ENCODE results near the gene FBXL16.
A peak's percentile ranks its signal among the peaks of the same experiment; 100 is the strongest.

FBXL16 gene

GRCh38 chr16:674968-675883 lies 30.4 kb downstream of the FBXL16 start, which contains the start of gene RHBDL1:
Gene RHBDL1 (plus strand): TSS chr16:675671. CDS start chr16:675791, 120 bp downstream.
- H3K27me3 ChIP-seq (ENCODE audit: control insufficient read depth in 3 of 3, insufficient read depth in 3 of 3, low read depth in 1 of 3, low read length in 3 of 3) = peaks cover 0 to 14% (median 0%) of the 10 kb centered on the region in 3 experiments
- peaks cover 0 to 10% of the 10 kb centered on the region in 2 donors for H3K4me1 ChIP-seq (ENCODE audit: control insufficient read depth in 2 of 2, insufficient read depth in 1 of 2, low read depth in 1 of 2, low read length in 2 of 2)
- H3K9me3 ChIP-seq (replicated peaks in 1 of 2; ENCODE audit: control insufficient read depth in 2 of 2, insufficient read depth in 1 of 2, low read depth in 1 of 2, low read length in 2 of 2) = no peaks in the 10 kb centered on the region
- DNase-seq (ENCODE audit: low spot score) = no peak
- whole genome bisulfite sequencing, 2 donors (ENCODE audit: extremely low coverage in 2 of 2, insufficient read length in 2 of 2, insufficient replicate concordance in 1 of 2) = no CpG with 5 or more reads among the region's 73 CpGs
- peak within 1 kb of the TSS in 1 of 2 donors; percentile 73 for H3K4me3 ChIP-seq (ENCODE audit: low read length in 2 of 2)
- peak within 1 kb of the TSS; percentile 31 for H2BK120ac ChIP-seq (ENCODE audit: low read depth, low read length)
- no peak within 1 kb of the TSS for H3K27ac ChIP-seq (replicated peaks; ENCODE audit: low read length)
- H2AFZ ChIP-seq (ENCODE audit: low read length) = no peak within 1 kb of the TSS
- H3K9ac ChIP-seq (ENCODE audit: low read depth, low read length, poor library complexity) = peak within 1 kb of the TSS; percentile 84
- peak within 1 kb of the TSS; percentile 95 for H3K4ac ChIP-seq (ENCODE audit: low read length)
- H2BK12ac ChIP-seq (ENCODE audit: low read length) = no peak within 1 kb of the TSS
- peak within 1 kb of the TSS; percentile 97 for H3K23ac ChIP-seq (ENCODE audit: low read depth, low read length, poor library complexity)
- H4K91ac ChIP-seq (ENCODE audit: low read depth, low read length, poor library complexity) = no peak within 1 kb of the TSS
- H3K79me1 ChIP-seq (ENCODE audit: low read depth, low read length) = peaks cover 12% of the 10 kb centered on the region
- peak within 1 kb of the TSS; percentile 91 for H3K18ac ChIP-seq (ENCODE audit: low read length)
- peak within 1 kb of the TSS; percentile 65 for H4K8ac ChIP-seq (ENCODE audit: low read depth, low read length)
- peak within 1 kb of the TSS; percentile 71 for H3K4me2 ChIP-seq (ENCODE audit: insufficient read depth, low read length, poor library complexity, severe bottlenecking)
- H2BK5ac ChIP-seq (ENCODE audit: low read length) = no peak within 1 kb of the TSS
- H3K36me3 ChIP-seq (replicated peaks in 1 of 2; ENCODE audit: control insufficient read depth in 2 of 2, insufficient read depth in 2 of 2, low read length in 2 of 2) = peaks cover 28 to 44% of the 10 kb centered on the region in 2 donors
- peak within 1 kb of the TSS; percentile 3 for H2BK15ac ChIP-seq (ENCODE audit: low read length)
- H3K14ac ChIP-seq (ENCODE audit: low read length) = peak within 1 kb of the TSS; percentile 94
- peak within 1 kb of the TSS; percentile 82 for H2AK5ac ChIP-seq (ENCODE audit: low read depth, low read length)

DNA sequence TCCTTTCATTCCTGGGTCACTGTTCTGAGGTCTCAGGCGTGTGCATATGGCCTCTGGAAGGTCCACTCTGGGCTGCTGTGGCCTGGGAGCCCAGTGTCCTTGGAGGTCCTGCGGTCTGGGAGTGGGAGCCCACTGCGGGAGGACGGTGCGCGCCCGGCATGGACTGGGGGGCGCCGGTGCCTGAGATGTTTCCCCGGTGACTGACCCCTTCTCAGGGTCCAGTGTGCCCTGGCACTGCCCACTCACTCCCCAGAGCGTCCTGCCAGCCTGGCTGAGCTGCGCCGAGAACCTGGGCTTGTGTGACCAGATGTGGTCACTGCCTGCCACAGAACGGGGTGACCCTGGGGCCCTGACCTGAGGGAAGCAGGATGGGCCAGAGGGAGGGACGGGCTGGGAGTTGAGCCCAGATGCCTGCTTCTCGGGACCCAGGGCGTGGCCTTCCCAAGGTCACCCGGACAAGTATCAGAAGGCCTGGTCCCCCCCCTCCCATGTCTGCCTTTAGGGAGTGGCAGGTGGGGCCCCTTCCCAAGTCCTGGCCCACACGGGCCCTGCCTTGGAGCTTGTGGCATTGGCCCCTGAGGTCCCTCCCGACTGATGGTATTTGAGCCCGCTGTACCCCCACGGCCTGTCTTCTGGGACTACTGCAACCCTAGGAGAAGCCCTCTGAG lies 31.3 kb downstream of the FBXL16 start:
- H3K4ac ChIP-seq (ENCODE audit: low read length) = no peak overlapping the region
- peak overlapping the region; percentile 41 for H2BK12ac ChIP-seq (ENCODE audit: low read length)
- no peak overlapping the region for H3K14ac ChIP-seq (ENCODE audit: low read length)
- no peaks in the 10 kb centered on the region for H3K9me3 ChIP-seq (replicated peaks in 1 of 2; ENCODE audit: control insufficient read depth in 2 of 2, insufficient read depth in 1 of 2, low read depth in 1 of 2, low read length in 2 of 2)
- H4K8ac ChIP-seq (ENCODE audit: low read depth, low read length) = no peak overlapping the region
- H3K18ac ChIP-seq (ENCODE audit: low read length) = no peak overlapping the region
- H3K27me3 ChIP-seq (ENCODE audit: control insufficient read depth in 3 of 3, insufficient read depth in 3 of 3, low read depth in 1 of 3, low read length in 3 of 3) = peaks cover 0 to 14% (median 0%) of the 10 kb centered on the region in 3 experiments
- peak overlapping the region; percentile 82 for H2AK5ac ChIP-seq (ENCODE audit: low read depth, low read length)
- no peak overlapping the region for H2BK5ac ChIP-seq (ENCODE audit: low read length)
- H2AFZ ChIP-seq (ENCODE audit: low read length) = no peak overlapping the region
- WGBS, 2 donors (ENCODE audit: extremely low coverage in 2 of 2, insufficient read length in 2 of 2, insufficient replicate concordance in 1 of 2) = no CpG with 5 or more reads among the region's 22 CpGs
- H3K36me3 ChIP-seq (replicated peaks in 1 of 2; ENCODE audit: control insufficient read depth in 2 of 2, insufficient read depth in 2 of 2, low read length in 2 of 2) = peaks cover 36 to 53% of the 10 kb centered on the region in 2 donors
- no peak overlapping the region for H3K27ac ChIP-seq (replicated peaks; ENCODE audit: low read length)
- peaks cover 0 to 10% of the 10 kb centered on the region in 2 donors for H3K4me1 ChIP-seq (ENCODE audit: control insufficient read depth in 2 of 2, insufficient read depth in 1 of 2, low read depth in 1 of 2, low read length in 2 of 2)
- H2BK120ac ChIP-seq (ENCODE audit: low read depth, low read length) = no peak overlapping the region
- no peak overlapping the region for H4K91ac ChIP-seq (ENCODE audit: low read depth, low read length, poor library complexity)
- H2BK15ac ChIP-seq (ENCODE audit: low read length) = no peak overlapping the region
- H3K9ac ChIP-seq (ENCODE audit: low read depth, low read length, poor library complexity) = no peak overlapping the region
- no peak overlapping the region for H3K4me3 ChIP-seq (ENCODE audit: low read length in 2 of 2)
- H3K23ac ChIP-seq (ENCODE audit: low read depth, low read length, poor library complexity) = peak overlapping the region; percentile 97
- H3K79me1 ChIP-seq (ENCODE audit: low read depth, low read length) = peaks cover 18% of the 10 kb centered on the region
- H3K4me2 ChIP-seq (ENCODE audit: insufficient read depth, low read length, poor library complexity, severe bottlenecking) = peak overlapping the region; percentile 71
- DNase-seq (ENCODE audit: low spot score) = no peak

GRCh38 chr16:673399-673991 lies 32.1 kb downstream of the FBXL16 start:
- peak overlapping the region; percentile 21 for H3K14ac ChIP-seq (ENCODE audit: low read length)
- H2BK120ac ChIP-seq (ENCODE audit: low read depth, low read length) = no peak overlapping the region
- no peaks in the 10 kb centered on the region for H3K9me3 ChIP-seq (replicated peaks in 1 of 2; ENCODE audit: control insufficient read depth in 2 of 2, insufficient read depth in 1 of 2, low read depth in 1 of 2, low read length in 2 of 2)
- H2AK5ac ChIP-seq (ENCODE audit: low read depth, low read length) = no peak overlapping the region
- WGBS, 2 donors (ENCODE audit: extremely low coverage in 2 of 2, insufficient read length in 2 of 2, insufficient replicate concordance in 1 of 2) = no CpG with 5 or more reads among the region's 18 CpGs
- H4K8ac ChIP-seq (ENCODE audit: low read depth, low read length) = no peak overlapping the region
- no peak overlapping the region for H3K9ac ChIP-seq (ENCODE audit: low read depth, low read length, poor library complexity)
- H3K4me3 ChIP-seq (ENCODE audit: low read length in 2 of 2) = no peak overlapping the region
- no peak overlapping the region for H2BK12ac ChIP-seq (ENCODE audit: low read length)
- H2BK5ac ChIP-seq (ENCODE audit: low read length) = peak overlapping the region; percentile 66
- H3K4ac ChIP-seq (ENCODE audit: low read length) = no peak overlapping the region
- peaks cover 2 to 13% of the 10 kb centered on the region in 2 donors for H3K4me1 ChIP-seq (ENCODE audit: control insufficient read depth in 2 of 2, insufficient read depth in 1 of 2, low read depth in 1 of 2, low read length in 2 of 2)
- H3K36me3 ChIP-seq (replicated peaks in 1 of 2; ENCODE audit: control insufficient read depth in 2 of 2, insufficient read depth in 2 of 2, low read length in 2 of 2) = peaks cover 37 to 57% of the 10 kb centered on the region in 2 donors
- H2AFZ ChIP-seq (ENCODE audit: low read length) = no peak overlapping the region
- H3K27me3 ChIP-seq (ENCODE audit: control insufficient read depth in 3 of 3, insufficient read depth in 3 of 3, low read depth in 1 of 3, low read length in 3 of 3) = peaks cover 0 to 14% (median 0%) of the 10 kb centered on the region in 3 experiments
- no peak overlapping the region for H3K18ac ChIP-seq (ENCODE audit: low read length)
- peaks cover 24% of the 10 kb centered on the region for H3K79me1 ChIP-seq (ENCODE audit: low read depth, low read length)
- DNase-seq (ENCODE audit: low spot score) = no peak
- H4K91ac ChIP-seq (ENCODE audit: low read depth, low read length, poor library complexity) = no peak overlapping the region
- no peak overlapping the region for H3K4me2 ChIP-seq (ENCODE audit: insufficient read depth, low read length, poor library complexity, severe bottlenecking)
- no peak overlapping the region for H3K23ac ChIP-seq (ENCODE audit: low read depth, low read length, poor library complexity)
- H2BK15ac ChIP-seq (ENCODE audit: low read length) = no peak overlapping the region
- no peak overlapping the region for H3K27ac ChIP-seq (replicated peaks; ENCODE audit: low read length)
